NCI-H2171 (cell line): ENCODE results near the gene IGF2R.
"Not testable (repeated sequence)": the region's sequence is repeated elsewhere in the genome, so short reads cannot be mapped to it uniquely, and the experiment has no call there.

Experiments
- DNase-seq: peaks from one replicate; lab custom pipeline; 2025; lab: John Stamatoyannopoulos, UW

The IGF2R gene

GRCh38 chr6:160124007-160124406, 155.1 kb downstream of the IGF2R start:
- no peak for DNase-seq

- DNase-seq = no peak
Observed at GRCh38 chr6:160124605-160125004, 155.7 kb downstream of the IGF2R start.

- DNase-seq = not testable (repeated sequence)
Observed at GRCh38 chr6:160125105-160125504, 156.2 kb downstream of the IGF2R start.

DNA sequence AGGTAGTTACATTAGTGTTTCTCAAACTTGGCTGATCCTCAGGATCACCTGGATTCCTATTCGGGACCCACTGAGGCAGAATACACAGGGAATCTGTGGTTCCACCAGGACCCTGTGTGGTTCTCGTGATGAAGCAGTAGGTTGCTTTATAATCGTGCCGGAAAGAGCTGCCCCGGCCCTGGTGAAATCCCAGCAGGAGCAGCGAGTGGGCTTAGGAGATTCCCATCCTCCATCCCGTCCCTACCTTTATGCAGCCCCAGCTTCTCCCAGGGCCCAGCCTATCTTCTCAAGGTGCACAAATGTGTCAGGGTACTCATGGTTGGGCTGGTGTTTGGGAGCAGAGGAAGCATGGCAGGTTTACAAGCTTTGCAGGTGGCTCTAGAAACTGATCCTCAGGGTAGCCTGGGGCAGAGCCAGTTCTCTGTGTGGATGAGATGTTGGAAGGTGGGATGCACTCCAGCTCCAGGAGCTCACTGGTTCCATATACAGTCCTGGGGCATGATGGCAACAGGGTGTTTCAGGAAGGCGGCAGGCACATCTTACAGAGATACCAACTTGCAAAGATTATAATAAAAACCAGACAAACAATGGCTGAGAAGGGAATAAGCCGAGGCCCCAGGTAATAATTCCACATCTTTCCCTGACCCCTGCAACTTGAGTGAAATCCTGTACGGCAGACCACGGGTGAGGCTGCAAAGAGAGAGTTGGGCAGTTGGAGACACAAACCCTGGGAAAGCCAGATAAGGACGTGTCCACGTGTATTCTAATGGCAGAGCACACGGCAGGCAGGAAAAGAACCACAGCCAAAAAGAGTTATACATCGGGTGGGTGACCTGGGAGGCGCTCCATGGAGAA, 158.6 kb downstream of the IGF2R start:
- no peak for DNase-seq

DNA sequence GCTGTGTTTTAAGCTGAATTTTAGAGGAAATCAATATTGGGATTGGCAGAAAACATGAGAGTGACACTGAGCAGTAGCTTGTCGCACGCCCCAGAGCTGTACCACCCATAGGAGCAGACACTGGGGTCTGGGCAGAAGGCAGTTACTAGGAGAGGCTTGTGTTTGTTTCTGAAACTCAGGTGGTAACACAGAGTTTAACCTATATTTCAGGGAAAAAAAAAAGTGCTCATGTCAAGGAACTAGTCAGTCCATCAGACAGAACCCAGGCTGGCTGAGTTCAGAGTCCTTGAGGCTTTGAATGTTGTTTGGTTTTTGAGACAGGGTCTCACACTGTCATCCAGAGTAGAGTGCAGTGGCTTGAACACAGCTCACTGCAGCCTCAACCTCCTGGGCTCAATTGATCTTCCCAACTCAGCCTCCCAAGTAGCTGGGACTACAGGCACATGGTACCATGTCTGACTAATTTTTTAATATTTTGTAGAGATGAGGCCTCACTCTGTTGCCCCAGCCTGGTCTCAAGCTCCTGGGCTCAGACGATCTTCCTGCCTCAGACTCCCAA, 159.3 kb downstream of the IGF2R start:
- no peak for DNase-seq

GRCh38 chr6:160128879-160129516, 160.1 kb downstream of the IGF2R start:
- DNase-seq = no peak

- DNase-seq = no peak
Observed at GRCh38 chr6:160129881-160130615, 161.2 kb downstream of the IGF2R start.

DNA sequence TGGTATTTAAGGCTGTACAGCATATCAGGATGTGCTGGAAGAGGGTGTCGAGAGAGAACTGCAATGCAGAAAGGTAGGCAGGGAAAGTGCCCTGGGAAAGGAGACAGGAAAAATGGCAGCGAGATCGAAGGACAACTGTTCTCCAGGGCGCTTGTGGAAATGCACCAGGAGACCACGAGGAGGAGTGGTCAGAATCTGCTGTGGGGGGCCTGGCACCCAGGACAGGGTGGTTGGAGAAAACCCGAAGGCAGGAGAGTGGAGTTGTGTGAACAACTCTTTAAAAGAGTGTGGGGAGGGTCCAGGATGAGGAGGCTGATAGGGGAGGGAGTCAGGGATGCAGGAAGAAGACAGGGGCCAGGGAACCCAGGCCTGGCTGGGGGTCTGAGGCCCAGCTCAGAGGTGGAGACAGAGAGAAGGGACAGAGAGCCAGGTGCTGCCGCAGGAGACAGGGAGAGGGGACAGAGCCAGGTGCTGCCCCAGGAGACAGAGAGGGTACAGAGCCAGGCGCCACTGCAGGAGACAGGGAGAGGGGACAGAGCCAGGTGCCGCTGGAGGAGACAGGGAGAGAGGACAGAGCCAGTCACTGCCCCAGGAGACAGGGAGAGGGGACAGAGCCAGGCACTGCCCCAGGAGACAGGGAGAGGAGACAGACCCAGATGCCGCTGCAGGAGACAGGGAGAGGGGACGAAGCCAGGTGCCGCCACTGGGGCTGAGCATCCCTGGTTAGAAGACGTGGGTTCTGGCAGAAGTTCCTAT, 162.0 kb downstream of the IGF2R start:
- no peak for DNase-seq

- DNase-seq = no peak
Observed at GRCh38 chr6:160131636-160132296, 162.9 kb downstream of the IGF2R start.

DNA sequence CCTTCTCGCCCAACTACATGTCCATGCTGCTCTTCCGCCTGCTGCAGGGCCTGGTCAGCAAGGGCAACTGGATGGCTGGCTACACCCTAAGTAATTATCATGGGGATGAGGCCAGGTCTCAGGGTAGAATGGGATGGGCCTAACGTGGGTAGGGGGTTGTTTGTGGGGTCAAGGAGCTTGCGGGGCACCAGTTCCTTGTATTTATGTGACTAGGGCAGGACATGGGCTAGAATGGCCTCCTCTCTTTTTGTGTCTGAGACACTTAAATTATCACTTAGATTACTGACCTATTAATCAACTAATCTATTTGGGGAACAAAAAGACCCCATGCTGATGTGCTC, 163.4 kb downstream of the IGF2R start:
- no peak for DNase-seq

- no peak for DNase-seq
Observed at GRCh38 chr6:160132776-160133338, 164.0 kb downstream of the IGF2R start.

DNA sequence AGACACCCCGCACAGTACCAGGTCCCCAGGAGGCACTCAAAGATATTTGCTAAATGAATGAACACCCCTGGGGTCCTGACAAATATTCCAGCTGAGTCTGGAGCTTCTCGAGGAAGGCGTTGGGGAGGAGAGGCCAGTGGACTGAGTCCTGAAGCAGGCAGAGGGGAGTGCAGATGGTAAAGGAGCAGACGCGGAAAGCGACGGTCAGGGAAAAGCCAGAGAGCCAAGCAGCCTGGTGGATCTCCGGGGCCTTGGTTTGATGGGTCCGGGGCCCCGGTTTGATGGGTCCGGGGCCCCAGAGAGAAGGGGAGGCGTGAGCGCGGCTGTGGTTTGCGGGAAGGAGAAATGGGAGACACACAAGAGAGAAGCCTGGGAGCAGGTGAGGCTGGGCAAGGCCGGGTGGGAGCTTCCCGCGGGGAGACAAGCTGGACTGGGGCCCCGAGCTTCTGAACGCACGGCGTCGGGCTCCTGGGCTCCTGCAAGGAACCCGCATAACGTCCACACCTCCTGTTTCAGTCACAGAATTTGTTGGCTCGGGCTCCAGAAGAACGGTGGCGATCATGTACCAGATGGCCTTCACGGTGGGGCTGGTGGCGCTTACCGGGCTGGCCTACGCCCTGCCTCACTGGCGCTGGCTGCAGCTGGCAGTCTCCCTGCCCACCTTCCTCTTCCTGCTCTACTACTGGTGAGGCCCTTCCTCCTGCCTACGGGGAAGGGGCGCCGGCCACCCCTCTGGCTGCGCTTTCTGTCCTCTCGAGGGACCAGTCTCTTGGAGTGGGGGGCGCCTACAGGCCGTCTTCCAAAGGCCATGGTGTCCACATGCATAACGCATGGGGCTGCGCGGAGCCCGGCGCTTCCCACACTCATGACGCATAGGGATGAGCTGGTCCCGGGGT, 164.8 kb downstream of the IGF2R start:
- no peak for DNase-seq

DNA sequence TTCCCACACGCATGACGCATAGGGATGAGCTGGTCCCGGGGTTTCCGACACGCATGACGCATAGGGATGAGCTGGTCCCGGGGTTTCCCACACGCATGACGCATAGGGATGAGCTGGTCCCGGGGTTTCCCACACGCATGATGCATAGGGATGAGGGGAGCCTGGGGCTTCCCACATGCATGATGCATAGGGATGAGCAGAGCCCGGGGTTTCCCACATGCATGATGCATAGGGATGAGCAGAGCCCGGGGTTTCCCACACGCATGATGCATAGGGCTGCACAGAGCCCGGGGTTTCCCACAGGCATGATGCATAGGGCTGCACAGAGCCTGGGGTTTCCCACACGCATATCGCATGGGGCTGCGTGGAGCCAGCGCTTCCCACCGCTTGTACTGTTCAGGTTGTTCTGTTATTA, 165.5 kb downstream of the IGF2R start:
- not testable (repeated sequence) for DNase-seq

- no peak for DNase-seq
Observed at GRCh38 chr6:160134779-160135547, 166.1 kb downstream of the IGF2R start.

DNA sequence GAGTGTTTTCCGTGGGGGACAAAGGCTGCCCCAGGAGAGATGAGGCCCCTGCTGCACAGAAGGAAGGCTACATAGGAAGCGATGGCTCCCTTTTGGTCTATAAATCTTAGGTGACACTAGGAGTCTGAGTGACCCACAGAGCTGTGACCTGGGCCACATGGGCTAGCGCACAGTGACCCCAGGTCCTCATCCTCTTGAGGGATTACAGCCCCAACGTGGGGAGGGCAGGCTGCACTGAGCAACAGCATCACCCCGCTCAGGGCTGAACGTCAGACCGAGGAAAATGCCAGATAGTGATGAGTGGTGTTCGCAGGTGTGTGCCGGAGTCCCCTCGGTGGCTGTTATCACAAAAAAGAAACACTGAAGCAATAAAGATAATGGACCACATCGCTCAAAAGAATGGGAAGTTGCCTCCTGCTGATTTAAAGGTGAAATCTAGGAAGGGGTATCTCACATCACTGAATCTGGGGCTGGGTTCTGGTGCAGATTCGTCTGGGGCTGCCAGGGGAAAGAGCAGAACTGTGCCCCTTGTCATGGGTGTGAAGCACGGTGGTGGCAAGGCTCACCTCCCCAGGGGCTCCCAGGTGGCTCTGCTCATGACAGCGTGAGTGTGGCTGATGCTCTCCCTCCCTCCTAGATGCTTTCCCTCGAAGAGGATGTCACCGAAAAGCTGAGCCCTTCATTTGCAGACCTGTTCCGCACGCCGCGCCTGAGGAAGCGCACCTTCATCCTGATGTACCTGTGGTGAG, 167.2 kb downstream of the IGF2R start:
- DNase-seq = no peak

GRCh38 chr6:160137130-160137988, 168.5 kb downstream of the IGF2R start:
- no peak for DNase-seq
